Tibial nerve (tissue), 4 donors: ENCODE measurements around the gene NFASC. TPM values are rescaled to one million over a fixed set of nuclear protein-coding genes. Genes with fewer than 3 reads are reported as not detected.

Experiments used
- DNase-seq, 2 donors: peaks; one replicate each; pipeline ENCODE4 v3.0.0-alpha.2; 2019; ENCODE audit warnings: low spot score in 2 of 2
- H3K27ac ChIP-seq, 4 donors: fragments of 200-600 bp; sonication (generic) in 3 of 4; one replicate each; pipeline ENCODE4 v1.5.1; 2017 to 2019; ENCODE audit warnings: mild to moderate bottlenecking in 1 of 4
- H3K27me3 ChIP-seq, 2 donors: fragments of 200-600 bp; sonication (generic) in 1 of 2; one replicate each; pipeline versions ENCODE4 v1.5.1 to v1.6.0; 2017 to 2019
- H3K36me3 ChIP-seq, 3 donors: fragments of 200-600 bp; sonication (generic); one replicate each; pipeline ENCODE4 v1.5.1; 2018 to 2019
- H3K4me1 ChIP-seq, 4 donors: fragments of 200-600 bp; sonication (generic) in 3 of 4; one replicate each; pipeline ENCODE4 v1.5.1; 2017 to 2019
- H3K4me3 ChIP-seq, 4 donors: fragments of 200-600 bp; sonication (generic) in 3 of 4; one replicate each; pipeline ENCODE4 v1.5.1; 2017 to 2019; ENCODE audit warnings: mild to moderate bottlenecking in 1 of 4, moderate library complexity in 1 of 4
- H3K9me3 ChIP-seq, 4 donors: fragments of 200-600 bp; sonication (generic) in 3 of 4; one replicate each; pipeline ENCODE4 v1.5.1; 2017 to 2019
- CTCF ChIP-seq, 5 experiments: fragments of 200-600 bp in 3 of 5; fragments of 450-650 bp in 2 of 5; sonication (generic) in 3 of 5; IDR thresholded peaks; one replicate each; pipeline ENCODE4 v1.5.1; 2016 to 2019; ENCODE audit warnings: antibody characterized with exemption in 5 of 5, mild to moderate bottlenecking in 3 of 5, moderate library complexity in 2 of 5
- EP300 ChIP-seq, 2 donors: sonication (generic); formaldehyde crosslinking; IDR thresholded peaks; one replicate each; pipeline ENCODE4 v1.6.1; 2017; ENCODE audit warnings: antibody characterized with exemption in 2 of 2, mild to moderate bottlenecking in 1 of 2
- POLR2A ChIP-seq, 2 donors: fragments of 450-650 bp; IDR thresholded peaks; one replicate each; pipeline ENCODE4 v1.6.1; 2017; ENCODE audit warnings: antibody characterized with exemption in 2 of 2, mild to moderate bottlenecking in 2 of 2, moderate library complexity in 2 of 2
- WGBS, 2 donors: methylation state at CpG; one replicate each; pipeline ENCODE4 v1.1.5; 2018; 5-methylcytosine and 5-hydroxymethylcytosine counted together
- total RNA-seq, 4 donors: library from RNA; depleted of rRNA; stranded (reverse); fragments of >200 nt; gene quantifications; one replicate each; pipeline ENCODE4 v1.1.0, GENCODE V29; 2016

The NFASC gene
- total RNA-seq, 4 donors from 2014 or later: 69.9 to 112 (median 94.0) TPM

- Histone ChIP-seq H3K27ac (no peak overlapping the region), H3K36me3 (no peaks in the 10 kb centered on the region), H3K4me1 (no peaks in the 10 kb centered on the region), H3K9me3 (no peaks in the 10 kb centered on the region), H3K4me3 (no peak overlapping the region), H3K27me3 (peaks cover 0 to 6% of the 10 kb centered on the region in 2 donors)
- no peak for DNase-seq
- 78 to 85% methylated on average over 3 of the region's 3 CpGs for WGBS, 2 donors
- TF ChIP-seq POLR2A (IDR thresholded peaks at IDR 0.05) (no peak), EP300 (IDR thresholded peaks at IDR 0.05) (no peak), CTCF (IDR thresholded peaks at IDR 0.05) (no peak)
Observed at GRCh38 chr1:204835737-204836136, 34.9 kb upstream of the NFASC start.

GRCh38 chr1:204836856-204837255 is 33.8 kb upstream of the NFASC start:
- 70% methylated on average over 1 of the region's 1 CpG for WGBS, 2 donors
- TF ChIP-seq EP300 (IDR thresholded peaks at IDR 0.05) (no peak), POLR2A (IDR thresholded peaks at IDR 0.05) (no peak), CTCF (IDR thresholded peaks at IDR 0.05) (no peak)

GRCh38 chr1:204837440-204838084 is 33.1 kb upstream of the NFASC start:
- H3K27ac ChIP-seq: no peak overlapping the region
- no peak for DNase-seq
- H3K4me3 ChIP-seq: no peak overlapping the region

More at GRCh38 chr1:204836856-204837255, 33.8 kb upstream of the NFASC start:
- no peak for DNase-seq
- Histone ChIP-seq H3K4me3 (no peak overlapping the region), H3K27me3 (no peaks in the 10 kb centered on the region), H3K36me3 (no peaks in the 10 kb centered on the region), H3K27ac (no peak overlapping the region), H3K9me3 (no peaks in the 10 kb centered on the region), H3K4me1 (no peaks in the 10 kb centered on the region)

GRCh38 chr1:204841316-204841715 is 29.3 kb upstream of the NFASC start:
- Histone ChIP-seq H3K9me3 (no peaks in the 10 kb centered on the region), H3K27me3 (no peaks in the 10 kb centered on the region), H3K36me3 (no peaks in the 10 kb centered on the region), H3K4me1 (no peaks in the 10 kb centered on the region), H3K4me3 (no peak overlapping the region), H3K27ac (no peak overlapping the region)
- WGBS, 2 donors: 50 to 60% methylated on average over 1 of the region's 1 CpG
- TF ChIP-seq POLR2A (IDR thresholded peaks at IDR 0.05) (no peak), CTCF (IDR thresholded peaks at IDR 0.05) (no peak), EP300 (IDR thresholded peaks at IDR 0.05) (no peak)
- DNase-seq: no peak

More at GRCh38 chr1:204837440-204838084, 33.1 kb upstream of the NFASC start:
- no peaks in the 10 kb centered on the region for H3K36me3 ChIP-seq
- H3K9me3 ChIP-seq: no peaks in the 10 kb centered on the region
- no peaks in the 10 kb centered on the region for H3K4me1 ChIP-seq
- WGBS, 2 donors: 29 to 30% methylated on average over 7 of the region's 7 CpGs
- H3K27me3 ChIP-seq: no peaks in the 10 kb centered on the region
- no peak for TF ChIP-seq CTCF (IDR thresholded peaks at IDR 0.05)
- no peak for TF ChIP-seq POLR2A (IDR thresholded peaks at IDR 0.05)
- no peak for TF ChIP-seq EP300 (IDR thresholded peaks at IDR 0.05)

- no peak for TF ChIP-seq POLR2A (IDR thresholded peaks at IDR 0.05)
- TF ChIP-seq CTCF (IDR thresholded peaks at IDR 0.05): no peak
- TF ChIP-seq EP300 (IDR thresholded peaks at IDR 0.05): no peak
- Histone ChIP-seq H3K9me3 (no peaks in the 10 kb centered on the region), H3K27me3 (no peaks in the 10 kb centered on the region), H3K4me3 (no peak overlapping the region), H3K4me1 (no peaks in the 10 kb centered on the region), H3K36me3 (no peaks in the 10 kb centered on the region), H3K27ac (no peak overlapping the region)
- DNase-seq: no peak
- WGBS, 2 donors: 92 to 96% methylated on average over 2 of the region's 2 CpGs
Observed at GRCh38 chr1:204841798-204842197, 28.9 kb upstream of the NFASC start.
